ENCODE results near the gene MYD88. TPM values are rescaled to one million over a fixed set of nuclear protein-coding genes. Genes with fewer than 3 reads are reported as not detected.
A peak's percentile ranks its signal among the peaks of the same experiment; 100 is the strongest.

The MYD88 gene
- total and polyA plus RNA-seq, 4 donors = 17.7 to 33.6 (median 21.3) TPM

GRCh38 chr3:38100498-38100897 is 38.0 kb upstream of the MYD88 start:
- intact Hi-C loops (cut with DNase I) = no loop called here
- H3K36me3 ChIP-seq (ENCODE audit: control insufficient read depth in 1 of 2, insufficient read depth in 2 of 2, low read length in 1 of 2) = no peaks in the 10 kb centered on the region
- 76 to 87% methylated on average over 3 of the region's 3 CpGs for WGBS, 2 donors
- DNase-seq (no peak), ATAC-seq (ENCODE audit: low FRiP score) (no peak)
- no peaks in the 10 kb centered on the region for H3K4me1 ChIP-seq (ENCODE audit: control insufficient read depth in 1 of 2, insufficient read depth in 2 of 2, low read length in 2 of 2)
- no peak overlapping the region for H3K4me3 ChIP-seq (ENCODE audit: low read length in 2 of 2)
- H3K9me3 ChIP-seq (ENCODE audit: control insufficient read depth, low read length) = no peaks in the 10 kb centered on the region
- no peaks in the 10 kb centered on the region for H3K27me3 ChIP-seq (ENCODE audit: control insufficient read depth in 1 of 2, insufficient read depth in 2 of 2, low read length in 1 of 2)
- H3K27ac ChIP-seq (ENCODE audit: low read depth in 1 of 2, low read length in 2 of 2) = no peak overlapping the region

GRCh38 chr3:38101811-38102443 is 36.5 kb upstream of the MYD88 start:
- Histone ChIP-seq H3K27ac (ENCODE audit: low read depth in 1 of 2, low read length in 2 of 2) (no peak overlapping the region), H3K4me1 (ENCODE audit: control insufficient read depth in 1 of 2, insufficient read depth in 2 of 2, low read length in 2 of 2) (no peaks in the 10 kb centered on the region), H3K36me3 (ENCODE audit: control insufficient read depth in 1 of 2, insufficient read depth in 2 of 2, low read length in 1 of 2) (no peaks in the 10 kb centered on the region), H3K4me3 (ENCODE audit: low read length in 2 of 2) (no peak overlapping the region), H3K27me3 (ENCODE audit: control insufficient read depth in 1 of 2, insufficient read depth in 2 of 2, low read length in 1 of 2) (no peaks in the 10 kb centered on the region), H3K9me3 (ENCODE audit: control insufficient read depth, low read length) (no peaks in the 10 kb centered on the region)
- WGBS, 2 donors = 89 to 90% methylated on average over 6 of the region's 6 CpGs
- DNase-seq (no peak), ATAC-seq (ENCODE audit: low FRiP score) (no peak)
- intact Hi-C loops (cut with DNase I) = no loop called here

- Histone ChIP-seq H3K4me1 (ENCODE audit: control insufficient read depth in 1 of 2, insufficient read depth in 2 of 2, low read length in 2 of 2) (no peaks in the 10 kb centered on the region), H3K4me3 (ENCODE audit: low read length in 2 of 2) (no peak overlapping the region), H3K36me3 (ENCODE audit: control insufficient read depth in 1 of 2, insufficient read depth in 2 of 2, low read length in 1 of 2) (no peaks in the 10 kb centered on the region), H3K27me3 (ENCODE audit: control insufficient read depth in 1 of 2, insufficient read depth in 2 of 2, low read length in 1 of 2) (no peaks in the 10 kb centered on the region), H3K9me3 (ENCODE audit: control insufficient read depth, low read length) (no peaks in the 10 kb centered on the region), H3K27ac (ENCODE audit: low read depth in 1 of 2, low read length in 2 of 2) (no peak overlapping the region)
- WGBS, 2 donors = 54 to 65% methylated on average over 1 of the region's 1 CpG
- intact Hi-C loops (cut with DNase I) = no loop called here
- ATAC-seq (ENCODE audit: low FRiP score) = no peak
- no peak for DNase-seq
Measured at GRCh38 chr3:38102444-38102814, 36.0 kb upstream of the MYD88 start.

GRCh38 chr3:38105525-38105924 is 32.9 kb upstream of the MYD88 start:
- no peaks in the 10 kb centered on the region for H3K27me3 ChIP-seq (ENCODE audit: control insufficient read depth in 1 of 2, insufficient read depth in 2 of 2, low read length in 1 of 2)
- no peaks in the 10 kb centered on the region for H3K9me3 ChIP-seq (ENCODE audit: control insufficient read depth, low read length)

GRCh38 chr3:38107911-38108648 is 30.4 kb upstream of the MYD88 start:
- H3K27me3 ChIP-seq (ENCODE audit: control insufficient read depth in 1 of 2, insufficient read depth in 2 of 2, low read length in 1 of 2) = no peaks in the 10 kb centered on the region
- no peaks in the 10 kb centered on the region for H3K9me3 ChIP-seq (ENCODE audit: control insufficient read depth, low read length)
- DNase-seq = peak in 1 of 2 donors; percentile 54
- no peak for ATAC-seq (ENCODE audit: low FRiP score)
- intact Hi-C loops (cut with DNase I) = no loop called here
- 82 to 92% methylated on average over 7 of the region's 7 CpGs for WGBS, 2 donors
- H3K4me3 ChIP-seq (ENCODE audit: low read length in 2 of 2) = no peak overlapping the region
- no peaks in the 10 kb centered on the region for H3K36me3 ChIP-seq (ENCODE audit: control insufficient read depth in 1 of 2, insufficient read depth in 2 of 2, low read length in 1 of 2)
- no peak overlapping the region for H3K27ac ChIP-seq (ENCODE audit: low read depth in 1 of 2, low read length in 2 of 2)
- no peaks in the 10 kb centered on the region for H3K4me1 ChIP-seq (ENCODE audit: control insufficient read depth in 1 of 2, insufficient read depth in 2 of 2, low read length in 2 of 2)

More at GRCh38 chr3:38105525-38105924, 32.9 kb upstream of the MYD88 start:
- ATAC-seq (ENCODE audit: low FRiP score) (no peak), DNase-seq (no peak)
- intact Hi-C loops (cut with DNase I) = no loop called here
- H3K4me1 ChIP-seq (ENCODE audit: control insufficient read depth in 1 of 2, insufficient read depth in 2 of 2, low read length in 2 of 2) = no peaks in the 10 kb centered on the region
- no peaks in the 10 kb centered on the region for H3K36me3 ChIP-seq (ENCODE audit: control insufficient read depth in 1 of 2, insufficient read depth in 2 of 2, low read length in 1 of 2)
- H3K27ac ChIP-seq (ENCODE audit: low read depth in 1 of 2, low read length in 2 of 2) = no peak overlapping the region
- WGBS, 2 donors = 43 to 55% methylated on average over 1 of the region's 1 CpG
- no peak overlapping the region for H3K4me3 ChIP-seq (ENCODE audit: low read length in 2 of 2)

- Histone ChIP-seq H3K4me3 (ENCODE audit: low read length in 2 of 2) (no peak overlapping the region), H3K27ac (ENCODE audit: low read depth in 1 of 2, low read length in 2 of 2) (no peak overlapping the region), H3K4me1 (ENCODE audit: control insufficient read depth in 1 of 2, insufficient read depth in 2 of 2, low read length in 2 of 2) (no peaks in the 10 kb centered on the region), H3K27me3 (ENCODE audit: control insufficient read depth in 1 of 2, insufficient read depth in 2 of 2, low read length in 1 of 2) (no peaks in the 10 kb centered on the region), H3K9me3 (ENCODE audit: control insufficient read depth, low read length) (no peaks in the 10 kb centered on the region), H3K36me3 (ENCODE audit: control insufficient read depth in 1 of 2, insufficient read depth in 2 of 2, low read length in 1 of 2) (no peaks in the 10 kb centered on the region)
- DNase-seq = peak in 1 of 2 donors; percentile 51
- WGBS, 2 donors = 90 to 91% methylated on average over 11 of the region's 11 CpGs
- intact Hi-C loops (cut with DNase I) = no loop called here
- peak; percentile 37 for ATAC-seq (ENCODE audit: low FRiP score)
Measured at GRCh38 chr3:38108649-38109579, 29.5 kb upstream of the MYD88 start.

- 91 to 92% methylated on average over 17 of the region's 17 CpGs for WGBS, 2 donors
- H3K4me1 ChIP-seq (ENCODE audit: control insufficient read depth in 1 of 2, insufficient read depth in 2 of 2, low read length in 2 of 2) = no peaks in the 10 kb centered on the region
Measured at GRCh38 chr3:38109580-38110313, 28.7 kb upstream of the MYD88 start.

GRCh38 chr3:38110314-38111050 is 28.0 kb upstream of the MYD88 start:
- no peaks in the 10 kb centered on the region for H3K36me3 ChIP-seq (ENCODE audit: control insufficient read depth in 1 of 2, insufficient read depth in 2 of 2, low read length in 1 of 2)
- no peaks in the 10 kb centered on the region for H3K4me1 ChIP-seq (ENCODE audit: control insufficient read depth in 1 of 2, insufficient read depth in 2 of 2, low read length in 2 of 2)
- no peak overlapping the region for H3K27ac ChIP-seq (ENCODE audit: low read depth in 1 of 2, low read length in 2 of 2)
- intact Hi-C loops (cut with DNase I) = no loop called here
- 89 to 95% methylated on average over 6 of the region's 6 CpGs for WGBS, 2 donors
- DNase-seq = peak in 1 of 2 donors; percentile 54
- H3K4me3 ChIP-seq (ENCODE audit: low read length in 2 of 2) = no peak overlapping the region
- no peaks in the 10 kb centered on the region for H3K27me3 ChIP-seq (ENCODE audit: control insufficient read depth in 1 of 2, insufficient read depth in 2 of 2, low read length in 1 of 2)
- H3K9me3 ChIP-seq (ENCODE audit: control insufficient read depth, low read length) = no peaks in the 10 kb centered on the region
- no peak for ATAC-seq (ENCODE audit: low FRiP score)

More at GRCh38 chr3:38109580-38110313, 28.7 kb upstream of the MYD88 start:
- no peaks in the 10 kb centered on the region for H3K27me3 ChIP-seq (ENCODE audit: control insufficient read depth in 1 of 2, insufficient read depth in 2 of 2, low read length in 1 of 2)
- H3K36me3 ChIP-seq (ENCODE audit: control insufficient read depth in 1 of 2, insufficient read depth in 2 of 2, low read length in 1 of 2) = no peaks in the 10 kb centered on the region
- DNase-seq (peak in 1 of 2 donors; percentile 74), ATAC-seq (ENCODE audit: low FRiP score) (no peak)
- intact Hi-C loops (cut with DNase I) = no loop called here
- no peak overlapping the region for H3K4me3 ChIP-seq (ENCODE audit: low read length in 2 of 2)
- H3K9me3 ChIP-seq (ENCODE audit: control insufficient read depth, low read length) = no peaks in the 10 kb centered on the region
- no peak overlapping the region for H3K27ac ChIP-seq (ENCODE audit: low read depth in 1 of 2, low read length in 2 of 2)

Data from aorta (tissue), 5 donors.